Ascending aorta (tissue), 2 donors: ENCODE data around the gene PCNX3. TPM values are rescaled to one million over a fixed set of nuclear protein-coding genes. Genes with fewer than 3 reads are reported as not detected.

ENCODE experiments used
- DNase-seq, 2 donors: peaks; one replicate each; pipeline ENCODE4 v3.0.0-alpha.2; 2019; ENCODE audit warnings: low spot score in 2 of 2
- H3K27ac ChIP-seq, 2 donors: fragments of 200-600 bp; sonication (generic); one replicate each; pipeline ENCODE4 v1.5.1; 2016 to 2017; ENCODE audit warnings: mild to moderate bottlenecking in 1 of 2
- H3K27me3 ChIP-seq: fragments of 200-600 bp; sonication (generic); one replicate; pipeline ENCODE4 v1.5.1; 2017
- H3K36me3 ChIP-seq, 2 donors: fragments of 200-600 bp; sonication (generic); one replicate each; pipeline ENCODE4 v1.5.1; 2016
- H3K4me1 ChIP-seq, 2 donors: fragments of 200-600 bp; sonication (generic); one replicate each; pipeline ENCODE4 v1.5.1; 2016 to 2017; ENCODE audit warnings: mild to moderate bottlenecking in 1 of 2
- H3K4me3 ChIP-seq, 2 donors: fragments of 200-600 bp; sonication (generic); one replicate each; pipeline ENCODE4 v1.5.1; 2016 to 2017; ENCODE audit warnings: mild to moderate bottlenecking in 1 of 2
- H3K9me3 ChIP-seq, 2 donors: fragments of 200-600 bp; sonication (generic); one replicate each; pipeline ENCODE4 v1.5.1; 2016
- CTCF ChIP-seq, 3 experiments: fragments of 200-600 bp in 2 of 3; fragments of 450-650 bp in 1 of 3; sonication (generic) in 2 of 3; IDR thresholded peaks; one replicate each; pipeline ENCODE4 v1.5.1; 2016 to 2019; ENCODE audit warnings: antibody characterized with exemption in 3 of 3, mild to moderate bottlenecking in 1 of 3, moderate library complexity in 1 of 3
- intact Hi-C: fragments of 100-400 bp; cut with DNase I; formaldehyde crosslinking; loops from one replicate; pipeline ENCODE4 v1.15.1; 2023
- total RNA-seq: library from RNA; depleted of rRNA; stranded (reverse); fragments of >200 nt; gene quantifications from one replicate; pipeline ENCODE4 v1.1.0, GENCODE V29; 2016

The PCNX3 gene
- total RNA-seq, 1 donor from 2014 or later: 181 TPM

GRCh38 chr11:65645710-65646109 lies 30.1 kb downstream of the PCNX3 start:
- no peak for TF ChIP-seq CTCF (IDR thresholded peaks at IDR 0.05)
- H3K36me3 ChIP-seq: peaks cover 14 to 42% of the 10 kb centered on the region in 2 donors
- no peaks in the 10 kb centered on the region for H3K4me1 ChIP-seq
- no peaks in the 10 kb centered on the region for H3K9me3 ChIP-seq
- no peak for DNase-seq
- H3K4me3 ChIP-seq: no peak overlapping the region
- intact Hi-C loops: no loop called here
- no peak overlapping the region for H3K27ac ChIP-seq
- no peaks in the 10 kb centered on the region for H3K27me3 ChIP-seq

GRCh38 chr11:65646288-65646957 lies 30.8 kb downstream of the PCNX3 start:
- intact Hi-C loops: no loop called here
- no peak for DNase-seq
- H3K36me3 ChIP-seq: peaks cover 14 to 45% of the 10 kb centered on the region in 2 donors
- no peaks in the 10 kb centered on the region for H3K9me3 ChIP-seq
- TF ChIP-seq CTCF (IDR thresholded peaks at IDR 0.05): no peak
- H3K4me1 ChIP-seq: no peaks in the 10 kb centered on the region
- no peaks in the 10 kb centered on the region for H3K27me3 ChIP-seq
- no peak overlapping the region for H3K27ac ChIP-seq
- no peak overlapping the region for H3K4me3 ChIP-seq

- no peak for TF ChIP-seq CTCF (IDR thresholded peaks at IDR 0.05)
- DNase-seq: no peak
- intact Hi-C loops: no loop called here
- Histone ChIP-seq H3K9me3 (no peaks in the 10 kb centered on the region), H3K27ac (peak overlapping the region; percentile 16 to 49), H3K4me3 (peak overlapping the region; percentile 24 to 28), H3K4me1 (peaks cover 2 to 5% of the 10 kb centered on the region in 2 donors), H3K36me3 (peaks cover 14 to 42% of the 10 kb centered on the region in 2 donors), H3K27me3 (no peaks in the 10 kb centered on the region)
Measured at GRCh38 chr11:65646958-65647701, 31.6 kb downstream of the PCNX3 start.

GRCh38 chr11:65648997-65649493 lies 33.5 kb downstream of the PCNX3 start:
- Histone ChIP-seq H3K27me3 (no peaks in the 10 kb centered on the region), H3K4me1 (peaks cover 12 to 17% of the 10 kb centered on the region in 2 donors), H3K4me3 (no peak overlapping the region), H3K9me3 (no peaks in the 10 kb centered on the region), H3K36me3 (peaks cover 17 to 39% of the 10 kb centered on the region in 2 donors), H3K27ac (no peak overlapping the region)
- intact Hi-C loops: no loop called here
- TF ChIP-seq CTCF (IDR thresholded peaks at IDR 0.05): no peak
- DNase-seq: no peak

- DNase-seq: no peak
- no peaks in the 10 kb centered on the region for H3K27me3 ChIP-seq
- H3K27ac ChIP-seq: peak overlapping the region in 1 of 2 donors; percentile 89
- intact Hi-C loops: loop anchor here (5.0 kb wide), 2 partner anchors 78 to 108 kb away; partner anchors contain the start of genes FAM89B and ZNRD2
- no peak overlapping the region for H3K4me3 ChIP-seq
- H3K9me3 ChIP-seq: no peaks in the 10 kb centered on the region
- TF ChIP-seq CTCF (IDR thresholded peaks at IDR 0.05): no peak
- peaks cover 26 to 48% of the 10 kb centered on the region in 2 donors for H3K36me3 ChIP-seq
- H3K4me1 ChIP-seq: peaks cover 12 to 17% of the 10 kb centered on the region in 2 donors
Measured at GRCh38 chr11:65649656-65650546, 34.3 kb downstream of the PCNX3 start.
